Activated CD4-positive, alpha-beta T cell treated with anti-CD3 and anti-CD28 coated beads, Interleukin-2, Interleukin-6, amounts not matched to agents 100 ng/mL and 50 ng/mL, durations not matched to agents 16 hours and 8 hours (primary cell): ENCODE measurements around the gene SAMHD1.
"Not testable (repeated sequence)": the region's sequence is repeated elsewhere in the genome, so short reads cannot be mapped to it uniquely, and the experiment has no call there.

Experiments
- DNase-seq: peaks from one replicate; pipeline ENCODE4 v3.0.0-alpha.2; 2020

SAMHD1 gene

DNA sequence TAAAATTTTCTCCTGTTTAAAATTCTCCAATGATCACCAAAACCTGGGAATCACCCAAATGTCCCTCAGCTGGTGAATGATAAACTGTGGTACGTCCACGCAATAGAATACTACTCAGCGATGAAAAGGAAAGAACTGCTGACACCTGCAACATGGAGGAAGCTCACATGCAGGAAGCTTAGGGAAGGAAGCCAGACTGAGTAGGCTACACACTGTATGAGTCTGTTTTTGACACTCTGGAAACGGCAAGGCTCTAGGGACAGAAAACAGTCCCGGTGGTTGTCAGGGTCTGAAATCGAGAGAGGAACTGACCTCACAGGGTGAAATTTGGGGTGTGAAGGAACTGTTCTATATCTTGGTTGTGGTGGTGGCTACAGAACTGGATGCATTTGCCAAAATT lies 100.7 kb downstream of the SAMHD1 start:
- DNase-seq = no peak

DNA sequence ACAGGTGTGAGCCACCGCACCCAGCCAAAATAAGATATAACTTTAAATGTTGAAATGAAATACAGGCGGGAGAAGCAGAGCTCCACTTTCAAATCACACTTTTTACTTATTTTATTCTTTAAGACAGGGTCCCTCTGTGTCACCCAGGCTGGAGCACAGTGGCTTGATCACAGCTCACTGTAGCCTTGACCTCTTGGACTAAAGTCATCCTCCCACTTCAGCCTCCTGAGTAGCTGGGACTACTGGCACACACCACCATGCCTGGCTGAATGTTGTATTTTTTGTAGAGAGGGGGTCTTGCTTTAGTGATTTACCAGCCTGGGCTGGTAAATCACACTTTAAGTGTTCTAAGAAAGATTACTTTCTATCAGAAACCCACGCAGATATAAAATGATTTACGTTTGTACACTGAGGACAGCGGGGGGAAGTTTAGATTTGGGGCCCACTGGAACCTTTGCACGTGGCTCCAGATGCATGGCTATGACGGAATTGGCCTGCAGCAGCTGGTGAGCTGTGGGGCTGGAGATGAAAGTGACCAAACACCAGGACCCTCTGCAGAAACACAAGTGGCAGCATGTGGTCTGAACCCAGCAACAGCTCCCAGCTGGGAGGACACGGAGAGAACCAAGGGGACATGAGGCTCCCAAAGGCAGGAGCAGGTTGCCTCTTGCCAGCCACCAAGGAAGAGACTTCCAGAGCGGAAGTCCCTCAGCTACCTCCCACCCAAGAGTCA lies 102.0 kb downstream of the SAMHD1 start:
- no peak for DNase-seq

GRCh38 chr20:36848677-36849076 lies 102.8 kb downstream of the SAMHD1 start:
- DNase-seq = no peak

- DNase-seq = no peak
Observed at GRCh38 chr20:36848078-36848660, 103.3 kb downstream of the SAMHD1 start.

DNA sequence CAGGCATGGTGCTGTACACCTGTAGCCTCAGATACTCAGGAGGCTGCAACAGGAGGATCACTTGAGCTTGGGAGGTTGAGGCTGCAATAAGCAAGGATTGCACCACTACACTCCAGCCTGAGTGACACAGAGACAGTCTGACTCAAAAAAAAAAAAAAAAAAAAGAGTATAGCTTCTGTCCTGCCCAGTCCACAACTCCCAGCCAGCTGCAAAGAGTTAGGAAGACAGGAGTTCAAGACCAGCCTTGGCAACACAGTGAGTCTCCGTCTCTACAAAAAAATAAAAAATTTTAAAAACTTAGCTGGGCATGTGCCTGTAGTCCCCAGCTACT lies 103.8 kb downstream of the SAMHD1 start:
- no peak for DNase-seq

DNA sequence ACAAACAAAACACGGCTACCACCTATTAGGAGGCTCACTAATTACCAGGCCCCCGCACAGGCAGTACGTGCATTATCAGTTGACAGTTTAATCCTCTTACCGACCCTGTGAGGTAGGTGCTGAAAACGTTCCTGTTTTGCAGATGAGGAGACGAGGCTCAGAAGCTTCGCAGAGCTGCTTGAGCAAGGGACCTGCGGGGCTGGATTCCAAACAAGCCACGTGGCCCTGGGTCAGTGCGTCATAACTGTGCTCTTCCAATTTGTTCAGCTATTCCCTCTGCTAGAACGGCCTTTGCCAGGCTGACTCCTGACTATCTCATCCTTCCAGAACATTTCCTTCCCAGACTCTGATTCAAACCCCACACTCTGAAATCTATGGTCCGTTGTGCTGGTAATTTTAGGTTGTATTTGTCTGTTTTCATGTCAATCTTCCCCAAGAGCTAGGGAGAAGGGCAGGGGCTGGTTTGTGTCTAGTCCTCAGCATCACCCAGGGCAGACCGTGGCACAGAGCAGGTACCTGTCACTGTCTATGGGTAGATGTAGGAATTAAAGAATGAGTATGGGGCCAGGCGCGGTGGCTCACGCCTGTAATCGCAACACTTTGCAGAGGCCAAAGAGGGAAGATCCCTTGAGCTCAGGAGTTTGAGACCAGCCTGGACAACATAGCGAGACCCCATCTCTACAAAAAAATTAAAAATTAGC lies 104.3 kb downstream of the SAMHD1 start:
- DNase-seq = no peak

DNA sequence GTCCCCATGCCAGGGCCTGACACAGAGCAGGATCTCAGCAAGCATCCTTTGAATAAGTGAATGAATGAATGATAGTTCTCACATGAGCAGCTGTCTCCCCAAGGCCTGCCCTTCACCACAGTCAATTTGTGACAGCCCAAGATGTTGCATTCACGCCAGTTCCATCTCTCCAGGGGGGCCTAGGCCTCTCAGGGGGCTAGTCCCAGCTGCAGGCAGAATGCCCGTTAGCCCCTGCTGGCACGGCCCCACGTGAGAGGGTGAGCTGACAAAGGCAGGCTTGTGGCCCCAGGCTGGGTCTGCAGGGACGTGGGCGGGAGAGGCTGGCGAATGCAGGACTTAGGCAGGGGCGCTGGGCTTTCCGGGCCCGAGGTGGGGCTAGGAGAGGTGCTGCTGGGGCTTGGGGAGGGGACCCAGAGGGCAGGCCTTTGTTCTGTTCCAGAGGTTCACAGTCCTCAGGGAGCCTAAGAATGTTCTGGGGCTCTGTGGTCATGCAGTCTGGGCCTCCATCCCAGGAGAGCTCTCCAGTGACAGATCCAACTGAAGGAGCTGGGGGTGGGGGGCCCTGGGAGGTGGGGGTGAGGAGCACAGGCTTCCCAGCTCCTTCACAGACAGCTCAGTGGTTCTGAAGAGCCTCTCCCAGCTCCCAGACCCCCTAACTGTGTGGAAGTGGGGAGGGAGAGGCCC lies 106.1 kb downstream of the SAMHD1 start:
- DNase-seq = no peak

- DNase-seq = not testable (repeated sequence)
Observed at GRCh38 chr20:36841030-36841429, 110.5 kb downstream of the SAMHD1 start.
